HG03342 (cell line): Measurements from ENCODE around the gene CNTNAP5.

Source experiments
- ATAC-seq: cut with Tn5 transposase; IDR thresholded peaks from one replicate; pipeline ENCODE4 v1.9.1; 2021; ENCODE audit warnings: mild to moderate bottlenecking, moderate library complexity; ENCODE audit not compliant: unreplicated experiment

Gene CNTNAP5

DNA sequence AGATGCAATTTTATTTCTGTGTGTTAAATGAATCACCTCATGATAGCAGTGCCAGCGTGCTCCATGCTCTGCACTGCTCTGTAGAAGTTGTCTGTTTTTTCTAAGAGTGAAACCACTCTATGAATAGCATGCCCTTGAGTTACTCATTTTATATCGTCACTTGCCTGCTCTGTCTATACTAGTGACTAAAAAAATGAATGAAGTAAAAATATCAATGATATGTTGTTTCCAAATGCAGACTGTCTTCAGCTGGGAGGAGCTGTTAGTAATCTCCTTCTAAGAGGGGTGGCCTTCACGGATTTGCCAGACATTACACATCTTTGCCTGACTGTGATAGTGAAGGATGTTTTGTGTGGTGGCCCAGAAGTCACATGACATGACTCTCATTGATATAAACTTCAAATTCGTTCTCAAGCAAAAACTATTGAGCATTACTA lies 852.1 kb downstream of the CNTNAP5 start:
- no peak for ATAC-seq

DNA sequence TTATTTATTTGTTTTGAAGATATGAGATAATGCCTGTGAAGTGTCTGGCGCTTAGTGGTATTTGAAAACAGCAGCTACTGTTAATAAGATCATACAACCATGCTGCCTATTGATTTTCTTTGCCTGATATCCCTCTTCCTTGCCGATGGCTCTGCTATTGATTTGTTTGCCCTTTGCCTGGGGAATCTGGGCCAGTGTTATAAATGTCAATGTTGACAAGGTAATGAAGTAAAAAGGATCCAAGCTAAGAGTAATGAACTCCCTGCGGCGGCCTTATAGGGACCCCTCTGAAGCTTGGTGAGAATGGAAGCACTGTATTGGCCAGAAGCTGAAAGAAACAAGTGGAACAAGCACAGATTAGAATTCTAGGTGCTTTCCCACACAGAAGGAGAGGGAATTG lies 854.6 kb downstream of the CNTNAP5 start:
- no peak for ATAC-seq

DNA sequence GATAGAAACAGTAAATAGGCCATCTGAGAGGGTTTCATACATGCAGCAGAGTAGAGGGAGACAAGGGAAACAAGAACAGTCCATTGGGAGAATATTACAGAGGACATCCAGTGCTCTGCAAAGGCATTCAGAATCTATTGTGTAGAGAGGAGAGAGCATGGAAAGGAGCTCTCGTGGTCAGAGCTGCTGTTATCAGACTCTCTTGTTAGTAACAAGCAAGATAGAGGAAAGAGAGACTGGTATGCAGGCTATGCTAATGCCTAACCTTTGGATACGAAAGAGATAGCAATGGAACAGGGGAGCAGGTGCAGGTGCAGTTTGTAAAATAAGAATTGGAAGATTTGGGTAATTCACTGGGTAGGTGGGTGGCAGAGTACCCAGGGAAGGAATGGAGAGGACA lies 855.9 kb downstream of the CNTNAP5 start:
- no peak for ATAC-seq

DNA sequence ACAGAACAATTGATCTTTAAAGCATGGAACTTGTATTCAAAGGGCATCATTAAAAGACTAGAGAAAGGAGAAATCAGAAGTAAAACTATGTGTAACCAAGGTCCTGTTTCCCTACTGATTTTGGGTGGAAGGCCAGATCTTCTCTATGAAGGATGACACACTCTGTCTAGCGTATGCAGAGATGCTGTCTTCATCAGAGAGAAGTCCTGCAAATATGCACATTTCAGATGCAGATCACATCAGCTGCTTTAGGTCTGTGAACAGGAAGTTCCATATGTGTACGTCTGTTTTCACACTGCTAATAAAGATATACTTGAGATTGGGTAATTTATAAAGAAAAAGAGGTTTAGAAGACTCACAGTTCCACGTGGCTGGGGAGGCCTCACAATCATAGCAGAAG lies 857.3 kb downstream of the CNTNAP5 start:
- no peak for ATAC-seq

DNA sequence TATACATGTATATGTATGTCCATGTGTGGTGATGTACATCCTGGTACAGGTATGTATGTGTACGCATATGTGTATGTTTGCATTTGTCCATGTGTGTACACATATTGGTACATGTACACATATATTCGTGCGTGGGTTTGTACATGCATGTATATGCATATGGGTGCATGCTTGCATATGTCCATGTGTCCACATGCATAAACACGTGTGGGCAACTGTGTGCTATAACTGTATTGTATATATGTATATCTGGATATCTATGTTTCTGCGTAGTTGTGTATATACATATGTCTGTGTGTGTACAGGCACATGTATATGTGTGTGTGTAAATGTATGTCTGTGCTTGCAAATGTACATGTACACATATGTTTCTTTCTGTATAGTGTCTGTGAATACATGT lies 858.5 kb downstream of the CNTNAP5 start:
- ATAC-seq: no peak

DNA sequence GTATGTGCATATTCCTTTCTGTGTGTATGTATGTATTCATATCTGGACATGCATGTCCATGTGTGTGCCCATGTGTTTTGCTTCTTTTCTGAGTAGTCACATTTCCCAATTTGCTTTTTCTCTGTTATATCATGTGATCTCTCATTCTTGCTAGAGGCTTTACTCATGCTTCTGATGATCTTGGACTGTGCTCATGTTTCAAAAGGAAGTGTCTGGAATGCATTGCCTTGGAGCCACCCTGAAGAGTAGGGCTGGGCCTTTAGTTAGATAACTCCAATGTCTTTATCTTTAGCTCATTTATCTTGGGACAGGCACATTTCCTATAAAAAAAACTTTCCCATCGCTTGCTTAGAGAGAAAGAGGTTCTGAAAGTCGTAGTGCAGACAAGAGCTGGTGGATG lies 859.2 kb downstream of the CNTNAP5 start:
- ATAC-seq: no peak

DNA sequence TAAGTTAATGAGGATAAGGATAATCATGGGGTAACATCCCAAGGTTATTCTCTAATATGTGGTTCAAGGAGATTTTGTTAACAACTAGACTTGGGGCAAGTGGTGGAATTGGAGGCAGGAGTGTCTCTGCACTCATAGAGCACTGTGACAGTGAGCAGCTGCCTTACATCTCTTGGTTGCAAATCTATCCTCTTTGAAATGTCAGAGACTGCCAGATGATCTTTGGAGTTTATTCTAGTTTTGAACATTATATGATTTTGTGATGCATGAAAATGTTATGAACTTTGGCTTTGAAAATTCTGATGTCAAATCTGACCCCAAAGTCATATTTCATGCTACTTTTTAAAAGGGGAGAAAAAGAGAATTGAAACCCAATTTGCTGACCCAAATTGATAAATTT lies 861.1 kb downstream of the CNTNAP5 start:
- no peak for ATAC-seq

DNA sequence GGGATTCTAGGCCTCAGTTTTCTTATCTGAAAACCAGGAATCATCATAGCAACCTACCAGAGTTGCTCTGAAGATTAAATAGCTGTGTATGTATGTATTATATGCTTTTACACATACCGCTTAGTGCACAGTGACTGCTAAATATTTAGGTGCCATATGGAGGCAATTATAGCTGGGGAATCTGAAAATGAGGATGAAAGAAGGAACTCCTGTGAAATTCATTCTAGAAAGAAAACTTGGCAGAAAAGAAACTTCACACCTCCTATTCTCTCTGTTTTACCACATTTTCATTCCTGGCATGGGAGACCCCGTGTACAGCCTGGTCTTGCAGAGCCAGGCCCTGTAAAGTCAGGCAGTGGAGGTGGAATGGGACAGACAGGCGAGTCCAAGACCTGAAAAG lies 862.4 kb downstream of the CNTNAP5 start:
- no peak for ATAC-seq

DNA sequence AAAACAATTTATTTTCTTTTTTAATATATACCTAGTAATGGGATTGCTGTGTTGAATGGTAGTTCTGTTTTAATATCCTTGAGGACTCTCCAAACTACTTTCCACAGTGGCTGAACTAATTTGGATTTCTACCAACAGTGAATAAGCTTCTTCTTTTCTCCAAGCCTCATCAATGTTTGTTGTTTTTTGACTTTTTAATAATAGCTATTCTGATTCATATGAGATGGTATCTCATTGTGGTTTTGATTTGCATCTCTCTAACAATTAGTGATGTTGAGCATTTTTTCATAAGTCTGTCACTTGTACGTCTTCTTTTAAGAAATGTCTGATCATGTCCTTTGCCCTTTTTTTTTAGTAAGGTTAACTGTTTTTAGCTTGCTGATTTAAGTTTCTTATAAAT lies 863.3 kb downstream of the CNTNAP5 start:
- no peak for ATAC-seq

DNA sequence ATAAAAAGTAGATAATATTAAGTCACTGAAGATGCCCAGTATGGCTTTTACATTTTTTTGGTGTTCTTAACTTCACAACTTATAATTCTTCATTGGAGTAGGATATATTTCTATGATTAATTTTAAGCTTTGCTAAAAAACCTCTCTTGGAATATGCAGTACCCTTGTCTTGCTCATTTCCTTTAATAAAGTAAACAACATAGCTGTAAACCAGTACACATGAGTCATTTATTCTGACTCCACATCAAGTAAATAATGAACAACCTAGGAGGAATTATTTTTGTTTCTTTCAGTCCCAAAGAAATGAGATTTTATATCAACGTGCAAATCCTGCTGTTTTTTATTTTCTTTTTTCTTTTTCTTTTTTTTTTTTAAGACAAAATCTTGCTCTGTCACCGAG lies 869.1 kb downstream of the CNTNAP5 start:
- no peak for ATAC-seq

DNA sequence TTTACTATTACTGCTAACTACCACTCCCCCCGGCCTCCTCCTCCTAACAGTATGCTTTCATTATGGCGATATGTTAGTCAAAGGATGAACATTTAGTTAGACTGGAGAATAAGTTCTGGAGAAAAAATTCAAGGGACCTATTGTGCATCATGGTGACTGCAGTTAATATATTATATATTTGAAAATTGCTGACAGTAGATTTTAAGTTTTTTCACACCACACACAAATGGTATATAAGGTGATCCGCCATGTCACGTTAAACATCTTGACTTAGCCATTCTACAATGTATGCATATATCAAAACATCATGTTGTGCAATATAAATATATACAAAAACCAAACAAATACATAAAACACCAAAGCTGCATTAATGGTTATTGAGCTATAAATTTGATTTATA lies 873.7 kb downstream of the CNTNAP5 start:
- no peak for ATAC-seq

DNA sequence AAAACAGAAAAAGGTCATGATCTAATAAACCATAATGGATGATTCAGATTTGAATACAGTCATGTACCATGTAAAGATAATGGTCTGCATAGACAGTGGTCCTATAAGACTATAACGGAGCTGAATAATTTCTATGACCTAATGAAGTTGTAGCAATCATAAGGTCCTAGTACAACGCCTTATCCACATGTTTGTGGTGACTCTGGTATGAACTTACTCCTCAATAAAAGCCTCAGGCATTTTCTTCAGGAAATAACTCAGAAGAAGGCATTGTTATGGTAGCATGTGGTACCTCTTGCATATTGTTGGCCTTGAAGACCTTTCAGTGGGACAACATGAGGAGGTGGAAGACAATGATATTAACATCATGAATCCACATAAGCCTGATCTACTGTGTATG lies 883.3 kb downstream of the CNTNAP5 start:
- no peak for ATAC-seq

DNA sequence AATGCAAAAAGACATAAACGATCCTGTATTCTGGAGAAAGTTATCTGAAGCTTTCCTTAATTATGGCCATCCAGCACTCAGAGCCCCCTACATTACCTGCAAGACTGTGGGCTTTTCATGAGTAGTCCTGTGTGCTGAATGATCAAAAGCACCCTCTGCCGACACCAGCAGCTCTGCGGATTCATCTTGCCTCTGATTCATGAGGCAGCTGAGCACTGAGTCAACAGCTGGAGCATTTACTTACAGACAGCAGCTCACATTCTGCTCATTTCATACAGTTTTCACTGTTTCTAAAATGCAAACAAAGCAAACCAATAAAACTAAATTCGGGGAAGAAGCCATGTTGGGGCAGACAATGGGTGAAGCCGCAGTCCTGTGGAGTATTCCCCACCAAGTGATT lies 886.5 kb downstream of the CNTNAP5 start:
- no peak for ATAC-seq

DNA sequence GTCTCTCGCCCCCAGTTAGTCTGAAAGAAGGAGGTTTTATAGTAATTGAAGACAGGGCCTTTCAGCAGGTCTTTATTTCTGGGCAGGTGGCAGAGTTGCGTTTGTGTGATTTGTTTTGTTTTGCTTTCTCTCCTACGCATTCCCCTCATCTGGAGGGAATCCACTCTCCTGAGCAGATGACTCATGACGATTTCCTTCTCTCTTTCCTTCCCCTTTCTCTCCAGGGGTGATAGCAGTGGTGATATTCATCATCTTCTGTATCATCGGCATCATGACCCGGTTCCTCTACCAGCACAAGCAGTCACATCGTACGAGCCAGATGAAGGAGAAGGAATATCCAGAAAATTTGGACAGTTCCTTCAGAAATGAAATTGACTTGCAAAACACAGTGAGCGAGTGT lies 888.8 kb downstream of the CNTNAP5 start:
- ATAC-seq: no peak

DNA sequence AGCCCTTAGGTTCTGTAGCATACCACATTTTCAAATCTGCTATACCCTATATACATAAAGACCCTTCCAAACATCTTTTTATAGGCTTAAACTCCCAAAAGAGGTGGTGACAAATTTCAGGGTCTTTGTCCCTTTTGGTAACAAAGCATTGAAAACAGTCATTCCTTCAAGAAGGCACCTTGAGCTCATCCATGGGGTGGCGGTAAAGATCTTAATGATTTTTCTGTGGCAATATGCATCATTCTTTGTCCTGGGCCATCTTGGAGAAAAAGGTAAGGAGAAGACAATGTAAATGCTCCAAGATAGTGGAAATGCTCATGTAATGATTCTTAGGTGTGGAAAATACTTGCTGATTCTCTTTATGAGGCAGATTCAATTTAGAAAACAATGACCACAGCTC lies 890.5 kb downstream of the CNTNAP5 start:
- no peak for ATAC-seq

DNA sequence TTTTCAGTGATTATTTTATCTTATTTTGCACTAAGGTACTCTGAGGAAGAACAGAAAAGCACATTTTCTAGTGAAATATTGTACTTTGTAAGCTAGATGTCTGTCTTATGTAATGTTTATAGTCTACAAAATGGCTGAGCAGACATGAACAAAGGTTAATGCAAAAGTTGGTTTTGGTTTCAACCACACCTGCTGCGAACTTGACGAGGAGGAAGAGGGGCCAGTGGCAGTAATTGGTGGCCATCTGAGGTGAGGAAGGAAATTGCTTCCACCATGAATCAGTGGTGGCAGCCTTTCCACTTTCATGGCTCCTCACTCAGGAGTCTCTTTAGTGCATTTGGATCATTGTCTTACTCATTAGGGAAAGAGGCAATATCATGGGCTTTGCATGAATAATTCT lies 894.2 kb downstream of the CNTNAP5 start:
- no peak for ATAC-seq

DNA sequence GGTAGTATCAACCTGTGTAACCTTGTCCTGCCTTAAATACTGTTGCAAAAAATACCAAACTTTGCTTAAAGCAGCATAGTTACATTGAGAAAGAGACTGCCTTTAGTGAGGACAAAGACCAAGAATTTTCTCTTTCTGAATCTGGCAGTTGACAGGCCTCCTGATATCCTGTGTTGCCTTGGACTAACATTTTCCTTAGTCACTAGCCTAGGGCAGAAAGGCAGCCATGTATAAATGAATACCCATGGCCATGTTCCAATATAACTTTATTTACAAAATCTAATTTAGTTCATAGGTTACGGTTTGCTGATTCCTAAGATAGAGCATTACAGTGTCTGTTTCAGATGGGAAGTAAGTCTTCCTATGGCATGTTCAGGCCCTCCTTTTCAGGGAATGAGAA lies 895.4 kb downstream of the CNTNAP5 start:
- ATAC-seq: no peak

DNA sequence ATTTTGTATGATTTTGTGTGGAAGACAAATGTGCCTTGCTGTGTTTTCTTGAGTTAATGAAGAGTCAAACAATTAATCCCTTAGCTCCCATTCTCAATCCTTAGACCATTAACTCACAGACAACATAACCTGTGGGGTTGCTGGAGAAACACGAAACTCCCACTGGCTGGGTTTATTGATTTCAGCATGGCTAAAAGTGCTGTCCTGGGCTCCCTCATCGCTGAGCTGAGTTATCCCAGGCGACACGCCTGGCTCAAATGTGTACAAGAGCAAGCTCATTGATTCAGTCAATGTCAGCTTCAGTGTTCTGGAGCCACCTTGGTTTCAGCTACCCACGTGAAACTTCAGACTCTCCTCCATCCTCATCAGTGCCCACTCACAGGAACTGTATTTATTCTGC lies 896.1 kb downstream of the CNTNAP5 start:
- no peak for ATAC-seq

DNA sequence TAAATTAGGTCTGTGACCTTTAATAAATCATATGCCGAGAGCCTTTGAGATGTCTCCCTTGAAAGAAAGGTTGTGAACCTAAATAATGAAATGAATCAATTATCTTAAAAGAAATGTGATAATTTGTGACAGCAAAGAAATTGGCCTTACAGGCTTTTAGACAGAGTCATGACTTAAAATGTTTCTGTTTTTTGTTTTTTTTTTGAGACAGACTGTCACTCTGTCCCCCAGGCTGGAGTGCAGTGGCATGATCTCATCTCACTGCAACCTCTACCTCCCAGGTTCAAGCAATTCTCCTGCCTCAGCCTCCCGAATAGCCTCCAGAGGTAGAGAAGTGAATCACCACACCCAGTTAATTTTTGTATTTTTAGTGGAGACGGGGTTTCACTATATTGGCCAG lies 898.0 kb downstream of the CNTNAP5 start:
- ATAC-seq: no peak

DNA sequence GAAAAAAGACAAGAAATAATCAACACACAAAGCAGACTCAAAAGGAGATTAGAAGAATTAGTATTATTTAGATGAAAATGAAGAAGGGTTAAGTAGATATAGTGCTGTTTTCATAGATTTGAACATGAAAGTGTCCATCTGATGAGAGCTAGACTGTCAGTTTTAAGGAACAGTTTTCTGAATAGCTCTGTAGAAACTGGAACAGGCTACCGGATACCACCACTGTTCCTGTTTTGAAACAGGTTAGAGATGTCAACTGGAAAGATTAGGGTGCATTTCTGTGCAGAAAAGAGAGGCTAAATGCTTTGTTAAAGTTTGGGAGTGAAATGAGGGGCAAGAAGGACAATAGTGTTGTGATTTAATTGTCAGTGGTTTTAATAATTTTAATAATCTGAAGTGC lies 908.8 kb downstream of the CNTNAP5 start:
- ATAC-seq: no peak

DNA sequence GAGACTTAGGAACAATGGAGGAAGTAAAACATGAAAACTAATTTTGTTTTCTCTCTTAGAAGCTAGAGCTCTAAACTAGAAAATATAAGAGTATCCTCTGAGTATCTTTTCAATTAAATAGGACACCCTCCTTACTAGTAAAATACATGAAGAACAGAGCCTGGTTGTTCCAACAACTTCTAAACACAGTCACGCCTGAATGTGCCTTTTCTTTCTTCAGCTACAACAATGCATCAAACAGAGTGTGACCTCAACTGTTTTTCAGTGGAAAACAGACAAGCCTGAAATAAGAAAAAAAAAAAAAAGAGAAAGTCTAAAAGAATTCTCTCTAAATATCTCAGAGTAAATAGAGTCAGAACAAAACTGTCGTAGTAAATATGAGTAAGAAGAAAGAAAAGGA lies 928.8 kb downstream of the CNTNAP5 start:
- ATAC-seq: no peak

DNA sequence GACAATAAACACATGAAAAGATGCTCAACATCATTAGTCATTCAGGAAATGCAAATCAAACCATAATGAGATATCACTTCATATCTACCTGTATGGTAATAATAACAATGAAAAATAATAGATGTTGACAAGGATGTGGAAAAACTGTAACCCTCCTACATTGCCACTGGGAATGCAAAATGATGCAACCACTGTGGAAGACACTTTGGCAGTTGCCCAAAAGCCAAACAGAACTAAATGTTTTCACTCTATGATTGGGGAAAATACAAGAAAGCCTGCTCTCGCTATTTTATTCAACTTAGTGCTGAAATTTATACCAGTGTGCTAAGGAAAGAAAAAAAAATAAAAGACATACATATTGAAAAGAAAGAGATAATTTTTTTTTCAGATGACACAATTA lies 934.5 kb downstream of the CNTNAP5 start:
- no peak for ATAC-seq

DNA sequence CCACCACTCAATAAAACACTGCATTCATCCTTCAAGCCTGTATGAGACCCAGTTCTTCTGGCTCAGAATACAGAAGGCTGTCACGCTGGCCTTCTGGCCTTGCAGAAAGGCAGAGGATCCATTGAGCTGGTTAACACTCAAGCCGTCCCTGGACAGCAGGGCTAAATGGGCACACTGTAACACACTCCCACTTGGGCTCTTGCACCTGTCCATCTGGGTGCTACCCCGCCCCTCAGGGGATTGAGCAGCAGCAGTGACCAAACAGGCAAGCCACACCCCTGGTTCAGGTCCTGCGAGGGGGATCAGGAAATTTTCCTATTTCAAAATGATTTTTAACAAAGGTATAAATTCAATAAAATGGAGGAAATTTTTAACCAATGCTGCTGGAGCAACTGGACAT lies 936.0 kb downstream of the CNTNAP5 start:
- ATAC-seq: no peak
